K562 (cell line): ENCODE measurements around the gene ACAP2. TPM values are rescaled to one million over a fixed set of nuclear protein-coding genes. Genes with fewer than 3 reads are reported as not detected.

Source experiments
- ARHGAP35 ChIP-seq: fragments of 450-650 bp; IDR thresholded peaks from 2 replicates; pipeline ENCODE4 v1.6.1; 2018; ENCODE audit not compliant: partially characterized antibody
- ATF3 ChIP-seq, 2 experiments: fragments of 450-650 bp in 1 of 2; sonication (generic) in 1 of 2; formaldehyde crosslinking in 1 of 2; IDR thresholded peaks in 1 of 2; conservative IDR thresholded peaks in 1 of 2; 2 replicates each; pipeline versions ENCODE4 v1.6.1 to v1.8.1; 2016 to 2023; ENCODE audit warnings: mild to moderate bottlenecking in 2 of 2, moderate library complexity in 2 of 2, inconsistent platforms in 1 of 2, missing genetic modification reagents in 1 of 2
- BCL6 ChIP-seq: fragments of 250-450 bp; sonication (Bioruptor Pico); IDR thresholded peaks from 2 replicates; pipeline ENCODE4 v1.4.0; 2020
- DLX4 ChIP-seq: fragments of 250-450 bp; sonication (Bioruptor Pico); IDR thresholded peaks from 2 replicates; pipeline ENCODE4 v1.6.1; 2021; ENCODE audit warnings: mild to moderate bottlenecking
- E2F1 ChIP-seq: sonication (generic); formaldehyde crosslinking; IDR thresholded peaks from 2 replicates; pipeline ENCODE4 v1.8.1; 2023; ENCODE audit warnings: mild to moderate bottlenecking, missing genetic modification reagents, moderate library complexity
- E2F4 ChIP-seq: sonication (generic); formaldehyde crosslinking; IDR thresholded peaks from 2 replicates; pipeline ENCODE4 v1.8.0; 2022; ENCODE audit warnings: mild to moderate bottlenecking, low read depth, missing genetic modification reagents
- ELK1 ChIP-seq: sonication (generic); formaldehyde crosslinking; IDR thresholded peaks from 2 replicates; pipeline ENCODE4 v1.8.1; 2022; ENCODE audit warnings: missing genetic modification reagents
- EP300 ChIP-seq: IDR thresholded peaks from 2 replicates; pipeline ENCODE4 v1.6.1; 2012; ENCODE audit warnings: low read length, improper control_type of control experiment
- ETS2 ChIP-seq: IDR thresholded peaks from 2 replicates; pipeline ENCODE4 v1.6.1; 2016; ENCODE audit warnings: borderline replicate concordance, missing genetic modification characterization, mild to moderate bottlenecking, moderate library complexity, missing compliant biosample characterization; ENCODE audit not compliant: poor library complexity, severe bottlenecking
- KDM4B ChIP-seq, 2 experiments: fragments of 450-650 bp in 1 of 2; sonication (generic) in 1 of 2; IDR thresholded peaks; 2 replicates each; pipeline ENCODE4 v1.6.1; 2016 to 2017; ENCODE audit warnings: borderline replicate concordance in 2 of 2, antibody characterized with exemption in 1 of 2, low read depth in 1 of 2, mild to moderate bottlenecking in 1 of 2
- LCOR ChIP-seq: sonication (generic); formaldehyde crosslinking; IDR thresholded peaks from 2 replicates; pipeline ENCODE4 v1.8.0; 2022; ENCODE audit warnings: mild to moderate bottlenecking, missing genetic modification reagents
- NFE2 ChIP-seq: IDR thresholded peaks from 2 replicates; pipeline ENCODE4 v1.6.1; 2014; ENCODE audit warnings: antibody characterized with exemption, low read depth
- RFX7 ChIP-seq: fragments of 250-450 bp; sonication (Bioruptor Pico); IDR thresholded peaks from 2 replicates; pipeline ENCODE4 v1.5.1; 2021; ENCODE audit warnings: mild to moderate bottlenecking
- SIX5 ChIP-seq, 2 experiments: IDR thresholded peaks; 2 replicates each; pipeline ENCODE4 v1.6.1; 2011; ENCODE audit warnings: low read length in 2 of 2, borderline replicate concordance in 1 of 2, low read depth in 1 of 2, mild to moderate bottlenecking in 1 of 2, moderate library complexity in 1 of 2; ENCODE audit not compliant: insufficient read depth in 1 of 2
- SUPT5H ChIP-seq: fragments of 450-650 bp; IDR thresholded peaks from 2 replicates; pipeline ENCODE4 v1.6.1; 2016
- TBL1XR1 ChIP-seq, 2 experiments: IDR thresholded peaks; 2 replicates each; pipeline ENCODE4 v1.6.1; 2012; ENCODE audit warnings: improper control_type of control experiment in 2 of 2, low read length in 2 of 2, mild to moderate bottlenecking in 1 of 2
- TEAD2 ChIP-seq: fragments of 450-650 bp; IDR thresholded peaks from 2 replicates; pipeline ENCODE4 v1.6.1; 2016; ENCODE audit warnings: missing genetic modification characterization, control low read depth, missing compliant biosample characterization
- TGIF2 ChIP-seq: sonication (generic); formaldehyde crosslinking; IDR thresholded peaks from 2 replicates; pipeline ENCODE4 v1.8.1; 2022; ENCODE audit warnings: mild to moderate bottlenecking, missing genetic modification reagents, moderate library complexity
- XRCC3 ChIP-seq: fragments of 450-650 bp; IDR thresholded peaks from 2 replicates; pipeline ENCODE4 v1.6.1; 2017; ENCODE audit warnings: mild to moderate bottlenecking, moderate library complexity
- ZBTB12 ChIP-seq: fragments of 250-450 bp; sonication (Bioruptor Pico); IDR thresholded peaks from 2 replicates; pipeline ENCODE4 v1.4.0; 2020
- ZNF561 ChIP-seq: fragments of 450-650 bp; formaldehyde crosslinking; conservative IDR thresholded peaks from 2 replicates; pipeline ENCODE4 v1.4.0; 2020; ENCODE audit warnings: mild to moderate bottlenecking, moderate library complexity
- ZZZ3 ChIP-seq: fragments of 450-650 bp; IDR thresholded peaks from 2 replicates; pipeline ENCODE4 v1.6.1; 2016; ENCODE audit warnings: antibody characterized with exemption, mild to moderate bottlenecking, moderate library complexity
- polyA plus RNA-seq, 8 experiments: library from polyadenylated mRNA; depleted of rRNA in 4 of 8; stranded (reverse) in 5 of 8; unstranded in 3 of 8; fragments of >200 nt; fragmentation: Nextera tagmentation in 2 of 8; fragmentation: Illumina TruSeq in 1 of 8; extraction: Ambion mirVana in 2 of 8; extraction: Trizol in 1 of 8; gene quantifications; 2 replicates each; pipeline versions ENCODE4 v1.2.1 to v1.2.3, GENCODE V29; 2011 to 2014; ENCODE audit warnings: inconsistent platforms in 1 of 8, missing spikeins in 1 of 8
- total RNA-seq, 7 experiments: library from RNA; depleted of rRNA in 6 of 7; stranded (reverse); fragments of >200 nt in 6 of 7; fragmentation: Illumina TruSeq in 2 of 7; extraction: Trizol in 2 of 7; gene quantifications; 2 replicates each; pipeline versions ENCODE4 v1.2.1 to v1.2.3, GENCODE V29; 2011 to 2021; ENCODE audit warnings: low replicate concordance in 1 of 7

ACAP2 gene
- total and polyA plus RNA-seq, 9 of the 15 experiments (the other 6 are each of a cell fraction or from before 2014, with no cell fraction given): 10.6 to 52.7 (median 34.4) TPM

GRCh38 chr3:195259475-195260279 is 183.1 kb downstream of the ACAP2 start (continued):
- TF ChIP-seq E2F1 (CRISPR knock-in tag) (no peak), KDM4B (IDR thresholded peaks at IDR 0.05; ENCODE audit: borderline replicate concordance in 2 of 2, low read depth in 1 of 2) (no peak), RFX7 (CRISPR knock-in tag) (no peak), SIX5 (IDR thresholded peaks at IDR 0.05; ENCODE audit: borderline replicate concordance in 1 of 2, insufficient read depth in 1 of 2, low read depth in 1 of 2, low read length in 2 of 2) (no peak), EP300 (no peak; the same call in 1 of the 2 replicates), ETS2 (tag) (no peak), XRCC3 (no peak), DLX4 (CRISPR knock-in tag) (no peak), SUPT5H (peak; percentile 60), E2F4 (CRISPR knock-in tag) (no peak), BCL6 (CRISPR knock-in tag) (no peak), ZNF561 (CRISPR knock-in tag) (no peak), ZBTB12 (peak; percentile 17; the same call in 1 of the 2 replicates), TGIF2 (no peak), ELK1 (CRISPR knock-in tag) (no peak), LCOR (0 out of 2 replicates have a peak, but pooled peaks have one; percentile 48), ZZZ3 (no peak), ARHGAP35 (no peak), ATF3 (IDR thresholded peaks at IDR 0.05) (no peak), ATF3 (CRISPR knock-in tag; conservative IDR thresholded peaks at IDR 0.05) (no peak; the same call in 1 of the 2 replicates), TBL1XR1 (IDR thresholded peaks at IDR 0.05; ENCODE audit: low read length in 2 of 2) (peak in 1 of 2 experiments; percentile 16; a peak in 1 of 4 replicates), NFE2 (no peak), TEAD2 (tag) (no peak)
